Natural killer cell (primary cell): Measurements from ENCODE around the gene EPHB4. TPM values are rescaled to one million over a fixed set of nuclear protein-coding genes. Genes with fewer than 3 reads are reported as not detected.
"Not testable (repeated sequence)": the region's sequence is repeated elsewhere in the genome, so short reads cannot be mapped to it uniquely, and the experiment has no call there.

Experiments used
- ATAC-seq, 3 donors: fragments of 150-1000 bp in 2 of 3; fragments of 200-7000 bp in 1 of 3; cut with Tn5 transposase; 1 replicate in 1 of 3; 2 replicates in 2 of 3; pipeline ENCODE4 v1.10.0; 2021; ENCODE audit warnings: mild to moderate bottlenecking in 2 of 3, moderate library complexity in 2 of 3
- DNase-seq, 2 donors: peaks; one replicate each; pipeline versions ENCODE4 v3.0.0 to v3.0.0-alpha.2; 2013 to 2021; ENCODE audit warnings: mixed read lengths in 1 of 2
- H3K27ac ChIP-seq: one replicate; pipeline ENCODE4 v1.5.1; 2013; ENCODE audit warnings: mild to moderate bottlenecking, low read length
- H3K27me3 ChIP-seq: one replicate; pipeline ENCODE4 v1.6.1; 2013; ENCODE audit warnings: low read length; ENCODE audit not compliant: control insufficient read depth, insufficient read depth
- H3K36me3 ChIP-seq: one replicate; pipeline ENCODE4 v1.6.1; 2013; ENCODE audit warnings: low read length; ENCODE audit not compliant: control insufficient read depth, insufficient read depth
- H3K4me1 ChIP-seq: one replicate; pipeline ENCODE4 v1.6.1; 2013; ENCODE audit warnings: low read length; ENCODE audit not compliant: control insufficient read depth, insufficient read depth
- H3K4me3 ChIP-seq: one replicate; pipeline ENCODE4 v1.5.1; 2013; ENCODE audit warnings: low read length
- H3K9me3 ChIP-seq: one replicate; pipeline ENCODE4 v1.6.1; 2013; ENCODE audit warnings: low read length; ENCODE audit not compliant: control insufficient read depth, insufficient read depth
- H3K27ac Mint-ChIP-seq, 2 donors: one replicate each; pipeline ENCODE4 v1.8.0; 2022; ENCODE audit warnings: mild to moderate bottlenecking in 2 of 2, mixed read lengths in 2 of 2, moderate library complexity in 1 of 2
- H3K27me3 Mint-ChIP-seq, 2 donors: one replicate each; pipeline ENCODE4 v1.8.0; 2022; ENCODE audit warnings: low read depth in 2 of 2, mixed read lengths in 2 of 2
- H3K36me3 Mint-ChIP-seq: one replicate; pipeline ENCODE4 v1.8.0; 2022; ENCODE audit warnings: mixed read lengths
- H3K4me1 Mint-ChIP-seq, 2 donors: one replicate each; pipeline ENCODE4 v1.8.0; 2022; ENCODE audit warnings: mixed read lengths in 2 of 2
- H3K4me3 Mint-ChIP-seq: one replicate; pipeline ENCODE4 v1.8.0; 2022; ENCODE audit warnings: mild to moderate bottlenecking, moderate library complexity, mixed read lengths
- H3K9me3 Mint-ChIP-seq, 2 donors: one replicate each; pipeline ENCODE4 v1.8.0; 2022; ENCODE audit warnings: mixed read lengths in 2 of 2
- CTCF ChIP-seq: fragments of 200-600 bp; IDR thresholded peaks from one replicate; pipeline ENCODE4 v1.8.0; 2022; ENCODE audit warnings: antibody characterized with exemption
- WGBS: methylation state at CpG from one replicate; pipeline ENCODE4 v1.1.7; 2013; ENCODE audit warnings: missing lambda C conversion rate; ENCODE audit not compliant: insufficient coverage; 5-methylcytosine and 5-hydroxymethylcytosine counted together
- intact Hi-C: fragments of 100-400 bp; cut with micrococcal nuclease; formaldehyde crosslinking; loops from one replicate; pipeline ENCODE4 v1.14.2; 2022
- total RNA-seq, 4 donors: library from RNA; stranded (reverse); fragments of 120-200 nt in 1 of 4; gene quantifications; one replicate each; pipeline versions ENCODE4 v1.2.3 to v1.2.4, GENCODE V29; 2013 to 2022

The EPHB4 gene
- total RNA-seq, 3 donors from 2014 or later (not counting 1 experiment from before 2014, with no cell fraction given) = 0.66 to 1.5 (median 0.88) TPM

- H3K36me3 ChIP-seq = no peaks in the 10 kb centered on the region
Measured at GRCh38 chr7:100811480-100811879, 15.8 kb downstream of the EPHB4 start.

GRCh38 chr7:100808354-100808875 lies 18.9 kb downstream of the EPHB4 start:
- ATAC-seq (no peak), DNase-seq (no peak)
- Histone ChIP-seq H3K36me3 (no peaks in the 10 kb centered on the region), H3K4me3 (no peak overlapping the region), H3K27me3 (no peaks in the 10 kb centered on the region), H3K9me3 (no peaks in the 10 kb centered on the region), H3K27ac (no peak overlapping the region), H3K4me1 (peaks cover 6% of the 10 kb centered on the region)
- Mint-ChIP-seq H3K27me3 (peaks cover 0 to 3% of the 10 kb centered on the region in 2 donors), H3K27ac (no peak overlapping the region), H3K4me1 (peaks cover 4 to 5% of the 10 kb centered on the region in 2 donors), H3K9me3 (no peaks in the 10 kb centered on the region), H3K36me3 (no peaks in the 10 kb centered on the region), H3K4me3 (no peak overlapping the region)
- TF ChIP-seq CTCF = no peak
- intact Hi-C loops = no loop called here
- 91% methylated on average over 5 of the region's 5 CpGs for WGBS

More at GRCh38 chr7:100811480-100811879, 15.8 kb downstream of the EPHB4 start:
- Mint-ChIP-seq H3K36me3 (no peaks in the 10 kb centered on the region), H3K27me3 (peaks cover 0 to 3% of the 10 kb centered on the region in 2 donors), H3K4me1 (no peaks in the 10 kb centered on the region), H3K9me3 (no peaks in the 10 kb centered on the region), H3K4me3 (no peak overlapping the region), H3K27ac (no peak overlapping the region)
- Histone ChIP-seq H3K27ac (no peak overlapping the region), H3K9me3 (no peaks in the 10 kb centered on the region), H3K4me1 (no peaks in the 10 kb centered on the region), H3K4me3 (no peak overlapping the region), H3K27me3 (no peaks in the 10 kb centered on the region)
- DNase-seq (no peak), ATAC-seq (no peak)
- intact Hi-C loops = no loop called here
- no peak for TF ChIP-seq CTCF
- WGBS = 97% methylated on average over 6 of the region's 6 CpGs

- H3K4me1 Mint-ChIP-seq, H3K4me3 Mint-ChIP-seq, H3K4me3 ChIP-seq, H3K27ac Mint-ChIP-seq, intact Hi-C loops, H3K9me3 Mint-ChIP-seq, H3K27me3 Mint-ChIP-seq, H3K27me3 ChIP-seq, ATAC-seq, DNase-seq, H3K27ac ChIP-seq, H3K36me3 Mint-ChIP-seq, H3K36me3 ChIP-seq, H3K9me3 ChIP-seq: not testable (repeated sequence)
- WGBS = 93% methylated on average over 6 of the region's 6 CpGs
- peaks cover 13% of the 10 kb centered on the region for H3K4me1 ChIP-seq
Measured at GRCh38 chr7:100806883-100807282, 20.4 kb downstream of the EPHB4 start.

GRCh38 chr7:100806276-100806675 lies 21.0 kb downstream of the EPHB4 start:
- no peak for TF ChIP-seq CTCF
- Histone ChIP-seq H3K27ac (no peak overlapping the region), H3K36me3 (no peaks in the 10 kb centered on the region)

More at GRCh38 chr7:100806276-100806675, 21.0 kb downstream of the EPHB4 start:
- H3K27me3 ChIP-seq = no peaks in the 10 kb centered on the region
- no peak overlapping the region for H3K27ac Mint-ChIP-seq
- ATAC-seq = no peak
- no peaks in the 10 kb centered on the region for H3K36me3 Mint-ChIP-seq
- H3K9me3 Mint-ChIP-seq = no peaks in the 10 kb centered on the region
- peaks cover 3 to 7% of the 10 kb centered on the region in 2 donors for H3K27me3 Mint-ChIP-seq
- H3K4me3 Mint-ChIP-seq = no peak overlapping the region
- intact Hi-C loops = no loop called here
- DNase-seq = no peak
- H3K9me3 ChIP-seq = no peaks in the 10 kb centered on the region
- H3K4me3 ChIP-seq = no peak overlapping the region
- peaks cover 13% of the 10 kb centered on the region for H3K4me1 ChIP-seq
- peaks cover 4 to 6% of the 10 kb centered on the region in 2 donors for H3K4me1 Mint-ChIP-seq
- WGBS = 95% methylated on average over 7 of the region's 9 CpGs
